KBM-7 (cell line): ENCODE results near the gene KRTAP11-1.

ENCODE experiments used
- DNase-seq: peaks from one replicate; pipeline ENCODE4 v3.0.0-alpha.2; 2015
- in situ Hi-C: fragments of 300-500 bp; cut with MboI; formaldehyde crosslinking; loops from 2 replicates; pipeline ENCODE4 v1.14.3; 2020; ENCODE audit warnings: low sequenced_read_pairs, low pct_unique_long_range_greater_than_20kb, mixed read lengths

Gene KRTAP11-1

DNA sequence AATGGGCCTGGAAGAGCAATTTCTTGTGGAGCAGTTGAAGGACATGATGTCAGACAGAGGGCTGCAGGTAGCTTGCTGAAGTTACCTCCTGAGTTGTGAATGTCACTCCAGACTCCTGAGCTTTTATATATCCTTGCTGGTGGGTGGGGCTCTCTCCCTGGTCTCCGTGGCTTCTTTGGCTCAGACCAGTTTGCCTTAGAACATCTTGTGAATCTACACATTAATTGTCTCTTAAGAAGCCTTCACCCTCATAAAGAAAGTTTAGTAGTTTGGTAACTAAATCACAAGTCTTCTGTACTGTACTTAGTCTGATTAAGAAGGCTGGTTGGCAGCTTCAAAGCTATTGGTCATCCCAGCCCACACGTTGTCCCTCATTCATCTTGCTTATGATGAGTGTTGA is at the start of gene KRTAP11-1:
KRTAP11-1 (minus strand) TSS at position 101 of the 400 bp plus-strand sequence; CDS start at position 45, 56 bp downstream.
- in situ Hi-C loops, result no loop called here
- DNase-seq, result no peak

GRCh38 chr21:30924146-30924700 is 42.8 kb upstream of the KRTAP11-1 start:
- in situ Hi-C loops, result no loop called here

DNA sequence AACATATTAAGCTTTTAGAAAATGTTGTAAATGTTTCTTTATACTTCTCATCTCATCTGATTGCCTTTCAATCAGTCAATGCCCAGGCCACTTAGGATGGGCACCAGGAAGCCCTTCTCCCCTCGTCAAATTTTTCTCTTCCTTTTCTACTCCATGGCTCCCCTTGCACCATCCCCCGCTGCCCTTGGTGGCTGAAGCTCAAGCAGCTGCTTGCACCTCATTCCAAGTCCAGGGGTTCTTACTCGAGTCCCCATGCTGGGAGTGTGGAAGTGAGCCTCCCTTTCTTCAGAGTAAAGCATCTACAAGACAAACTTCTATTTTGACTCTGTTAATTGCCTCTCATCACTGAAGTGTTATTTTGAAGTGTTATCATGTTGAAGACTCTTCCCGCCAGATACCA is 39.7 kb upstream of the KRTAP11-1 start:
- in situ Hi-C loops, result no loop called here

More at GRCh38 chr21:30924146-30924700, 42.8 kb upstream of the KRTAP11-1 start:
- DNase-seq, result no peak

DNA sequence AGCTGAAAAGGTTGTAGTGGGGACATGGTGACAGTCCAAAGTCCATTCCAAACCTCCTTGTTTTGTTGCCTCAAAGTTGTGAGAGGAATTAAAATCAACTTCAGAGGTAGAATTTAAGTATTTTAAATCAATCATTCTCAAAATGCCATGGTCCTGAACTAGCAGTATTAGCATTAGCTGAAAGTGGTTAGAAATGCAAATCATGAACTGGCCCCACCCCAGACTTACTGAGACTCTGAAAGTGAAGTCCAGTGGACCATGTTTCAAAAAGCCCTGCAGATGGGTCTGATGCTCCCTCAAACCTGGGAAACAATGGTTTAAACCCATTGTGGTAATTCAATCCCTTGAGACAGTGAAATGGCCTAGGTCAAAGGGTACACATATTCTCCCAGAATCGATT is 36.2 kb upstream of the KRTAP11-1 start:
- in situ Hi-C loops, result no loop called here
- no peak for DNase-seq

More for the DNA sequence above, 39.7 kb upstream of the KRTAP11-1 start:
- no peak for DNase-seq

DNA sequence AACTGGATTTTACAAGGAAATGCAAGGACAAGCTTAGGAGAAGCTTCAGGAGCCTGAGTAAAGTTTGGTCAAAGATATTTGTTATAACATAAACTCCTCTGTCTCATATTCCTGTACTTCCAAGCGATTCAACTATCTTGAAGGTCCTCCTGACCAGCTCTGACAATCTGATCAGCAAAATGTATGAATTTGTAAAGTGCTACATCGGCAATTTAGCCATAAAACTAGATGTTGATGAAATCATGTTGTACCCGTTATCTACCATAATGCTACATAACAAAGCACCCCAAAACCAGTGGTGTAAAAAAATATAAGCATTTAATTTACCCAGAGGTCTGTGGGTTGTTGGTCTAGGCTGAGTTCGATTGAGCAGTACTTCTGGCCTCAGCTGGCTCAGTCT is 19.5 kb upstream of the KRTAP11-1 start:
- DNase-seq, result no peak
- in situ Hi-C loops, result no loop called here

DNA sequence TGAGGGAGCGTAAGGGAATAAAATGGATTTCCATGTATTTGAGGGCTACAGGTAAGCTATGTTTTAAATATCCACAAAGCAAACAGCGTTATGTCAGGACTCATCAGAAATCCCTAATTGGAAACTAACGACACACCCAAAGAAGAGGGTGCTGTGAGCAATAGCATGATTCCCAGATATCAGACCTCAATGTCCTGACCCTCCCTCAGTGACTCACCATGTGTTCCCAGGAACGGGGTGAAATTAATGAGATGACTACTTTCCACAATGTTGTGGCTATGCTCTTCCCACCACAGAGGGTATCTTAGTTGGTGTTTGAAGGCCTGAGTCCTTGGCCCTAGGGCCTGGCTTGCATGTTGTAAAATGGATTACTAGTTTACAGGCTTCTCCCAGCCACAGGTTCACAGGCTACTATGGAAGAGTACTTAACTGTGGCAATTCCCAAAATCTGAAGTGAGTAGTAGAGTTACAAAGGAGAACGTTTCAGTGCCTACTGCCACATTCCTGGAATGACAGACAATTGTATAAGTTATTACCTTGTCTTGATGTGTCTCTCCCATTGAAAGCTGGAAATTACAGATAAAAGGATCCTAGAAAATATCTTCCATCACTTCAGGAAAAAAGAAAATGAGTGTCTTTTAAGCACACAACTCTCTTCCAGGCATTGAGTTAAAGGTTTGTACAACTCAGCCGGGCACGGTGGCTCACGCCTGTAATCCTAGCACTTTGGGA is 1.7 kb upstream of the KRTAP11-1 start:
- no peak for DNase-seq
- in situ Hi-C loops, result no loop called here

DNA sequence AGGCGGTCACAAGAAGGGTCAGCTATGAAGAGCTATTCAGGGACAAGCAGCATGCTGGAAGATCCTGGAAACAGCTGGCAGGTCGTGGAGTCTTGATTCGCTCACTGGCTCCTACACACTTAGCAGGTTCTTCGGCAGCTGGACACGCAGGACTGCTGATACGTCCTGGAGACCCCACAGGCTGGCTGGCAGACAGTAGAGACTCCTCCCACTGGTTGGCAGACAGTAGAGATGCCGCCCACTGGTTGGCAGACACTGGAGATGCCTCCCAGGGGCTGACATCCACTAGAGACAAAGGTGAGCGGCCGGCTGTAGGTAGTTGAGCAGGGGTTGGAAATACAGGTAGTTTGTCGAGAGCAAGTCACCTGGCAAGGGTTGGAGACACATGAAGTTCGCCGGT is 466 bp downstream of the KRTAP11-1 start:
- no peak for DNase-seq
- in situ Hi-C loops, result no loop called here

- in situ Hi-C loops, result no loop called here
Measured at GRCh38 chr21:30874526-30874925, 6.9 kb downstream of the KRTAP11-1 start.

DNA sequence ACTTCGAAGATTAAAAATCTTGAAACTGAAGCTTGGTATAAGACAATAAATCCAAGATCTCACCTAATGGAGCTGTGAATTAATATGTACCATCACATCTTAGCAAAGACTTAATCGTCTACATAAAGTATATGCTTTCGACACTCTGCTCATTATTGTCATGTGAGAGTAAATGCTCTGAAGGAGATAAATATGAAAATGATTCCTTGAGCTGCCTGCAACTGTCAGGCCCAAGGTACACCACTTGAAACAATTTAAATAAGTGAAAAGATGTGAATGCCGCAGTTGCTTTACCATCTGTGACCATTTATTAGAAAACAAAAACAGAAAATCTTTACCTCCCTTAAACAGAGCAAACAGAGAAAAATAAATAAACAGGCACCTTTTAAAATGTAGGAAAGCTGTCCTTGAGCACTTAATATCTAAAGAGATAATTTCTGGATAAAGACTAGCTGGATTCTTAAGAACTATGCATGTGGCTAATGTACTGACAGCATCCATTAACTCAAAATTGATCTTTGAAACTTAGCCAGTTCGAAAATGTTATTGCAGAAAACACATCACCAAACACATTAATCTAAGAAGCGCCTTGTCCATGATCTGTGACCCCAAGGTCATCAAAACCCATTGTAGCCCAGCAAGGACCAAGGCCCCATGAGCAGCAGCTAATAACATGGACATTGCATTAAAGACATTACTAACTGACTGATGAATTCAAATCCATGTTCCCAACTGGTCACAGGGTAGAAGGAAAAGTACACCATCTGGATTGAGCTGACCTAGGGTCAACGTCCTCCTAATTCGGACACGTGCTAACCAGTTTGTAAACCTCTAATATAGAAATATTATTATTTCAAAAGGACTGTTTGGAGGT is 33.5 kb downstream of the KRTAP11-1 start:
- in situ Hi-C loops, result no loop called here
- DNase-seq, result no peak

More at GRCh38 chr21:30874526-30874925, 6.9 kb downstream of the KRTAP11-1 start:
- no peak for DNase-seq

DNA sequence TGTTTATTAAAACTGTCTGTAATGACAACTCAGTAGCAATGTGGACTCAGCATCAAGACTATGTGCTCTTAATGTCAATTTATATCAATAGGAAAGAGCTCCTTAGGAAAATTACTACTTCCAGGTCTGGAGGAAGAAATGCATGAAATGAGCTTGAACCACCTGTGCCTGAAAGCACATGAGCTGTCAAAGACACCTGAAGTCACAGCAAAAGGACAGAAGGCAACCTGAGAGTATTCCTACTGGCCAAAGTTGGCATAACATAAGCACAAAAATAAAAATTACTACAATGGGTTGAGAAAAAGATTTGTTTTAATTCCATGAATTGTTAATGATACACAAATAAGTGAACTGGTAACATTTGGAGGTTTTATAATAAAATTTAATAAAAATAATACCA is 38.4 kb downstream of the KRTAP11-1 start:
- in situ Hi-C loops, result no loop called here
- DNase-seq, result no peak

DNA sequence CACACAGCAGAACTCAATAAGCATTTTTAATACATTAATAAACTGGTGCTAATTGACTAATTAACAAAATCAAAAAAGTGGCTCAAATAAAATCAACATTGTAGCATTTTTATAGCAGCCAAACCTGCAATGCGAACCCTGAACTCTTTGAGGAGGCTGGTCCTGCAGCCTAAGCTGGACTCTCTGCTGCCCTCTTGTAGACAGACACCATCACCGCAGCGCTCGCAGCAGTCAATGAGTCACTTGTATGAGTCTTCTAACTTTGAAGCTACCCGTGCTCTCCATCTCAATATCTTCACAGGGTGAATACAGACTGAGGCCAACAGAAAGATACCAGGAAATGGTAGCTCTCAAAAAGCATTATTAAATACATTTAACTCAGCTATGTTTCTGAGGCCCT is 42.1 kb downstream of the KRTAP11-1 start:
- peak; percentile 7 for DNase-seq
- in situ Hi-C loops, result no loop called here

DNA sequence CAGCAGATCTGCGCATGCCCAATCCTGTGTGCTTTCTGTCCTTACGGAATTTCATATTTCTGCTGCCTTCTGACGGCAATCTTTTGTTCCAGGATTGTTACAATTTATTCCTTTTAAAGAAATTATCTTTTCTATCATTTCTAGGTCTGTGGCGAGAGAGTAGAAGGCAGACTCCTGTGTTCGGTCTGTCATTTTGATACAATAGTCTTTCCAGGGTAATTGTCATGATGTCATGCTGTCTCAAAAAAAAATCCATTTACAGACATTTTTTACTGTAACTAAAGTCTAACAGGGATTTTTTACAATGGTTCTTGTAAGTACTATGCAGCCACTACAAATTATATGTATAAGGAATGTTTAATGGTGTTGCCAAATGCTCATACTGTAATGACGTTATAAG is 42.8 kb downstream of the KRTAP11-1 start:
- in situ Hi-C loops, result no loop called here
- DNase-seq, result no peak

- peak; percentile 27 for DNase-seq
- in situ Hi-C loops, result no loop called here
Measured at GRCh38 chr21:30831194-30831765, 50.1 kb downstream of the KRTAP11-1 start.
